ENCODE data around the gene PCSK2.
"Not testable (repeated sequence)": the region's sequence is repeated elsewhere in the genome, so short reads cannot be mapped to it uniquely, and the experiment has no call there.

Gene PCSK2

GRCh38 chr20:17202673-17203072, 24.2 kb upstream of the PCSK2 start:
- no peak for DNase-seq (ENCODE audit: extremely low read depth, low read depth)
- TF ChIP-seq CTCF (IDR thresholded peaks at IDR 0.05; ENCODE audit: low read depth, low read length, missing control alignments): no peak
- no peak overlapping the region for H3K4me3 ChIP-seq (replicated peaks; ENCODE audit: low read depth, low read length)

- no peak for DNase-seq (ENCODE audit: extremely low read depth, low read depth)
- no peak for TF ChIP-seq CTCF (IDR thresholded peaks at IDR 0.05; ENCODE audit: low read depth, low read length, missing control alignments)
- no peak overlapping the region for H3K4me3 ChIP-seq (replicated peaks; ENCODE audit: low read depth, low read length)
These were observed 21.6 kb upstream of the PCSK2 start for GRCh38 chr20:17205084-17205813.

GRCh38 chr20:17210387-17210786, 16.5 kb upstream of the PCSK2 start:
- TF ChIP-seq CTCF (IDR thresholded peaks at IDR 0.05; ENCODE audit: low read depth, low read length, missing control alignments): no peak
- no peak for DNase-seq (ENCODE audit: extremely low read depth, low read depth)

GRCh38 chr20:17210983-17211382, 15.9 kb upstream of the PCSK2 start:
- DNase-seq (ENCODE audit: extremely low read depth, low read depth): no peak

More at GRCh38 chr20:17210387-17210786, 16.5 kb upstream of the PCSK2 start:
- H3K4me3 ChIP-seq (replicated peaks; ENCODE audit: low read depth, low read length): no peak overlapping the region

GRCh38 chr20:17215167-17215566, 11.7 kb upstream of the PCSK2 start:
- DNase-seq (ENCODE audit: extremely low read depth, low read depth): no peak
- H3K4me3 ChIP-seq (replicated peaks; ENCODE audit: low read depth, low read length): no peak overlapping the region
- TF ChIP-seq CTCF (IDR thresholded peaks at IDR 0.05; ENCODE audit: low read depth, low read length, missing control alignments): no peak

More at GRCh38 chr20:17210983-17211382, 15.9 kb upstream of the PCSK2 start:
- no peak overlapping the region for H3K4me3 ChIP-seq (replicated peaks; ENCODE audit: low read depth, low read length)
- no peak for TF ChIP-seq CTCF (IDR thresholded peaks at IDR 0.05; ENCODE audit: low read depth, low read length, missing control alignments)

- DNase-seq (ENCODE audit: extremely low read depth, low read depth); H3K4me3 ChIP-seq (replicated peaks; ENCODE audit: low read depth, low read length): not testable (repeated sequence)
These were observed 7.0 kb upstream of the PCSK2 start for GRCh38 chr20:17219856-17220255.

- DNase-seq (ENCODE audit: extremely low read depth, low read depth): no peak
- no peak for TF ChIP-seq CTCF (IDR thresholded peaks at IDR 0.05; ENCODE audit: low read depth, low read length, missing control alignments)
- no peak overlapping the region for H3K4me3 ChIP-seq (replicated peaks; ENCODE audit: low read depth, low read length)
These were observed 3.3 kb upstream of the PCSK2 start for GRCh38 chr20:17223553-17223952.

Data from HFF-Myc (cell line).